ENCODE measurements around the gene NPEPL1.

Gene NPEPL1

DNA sequence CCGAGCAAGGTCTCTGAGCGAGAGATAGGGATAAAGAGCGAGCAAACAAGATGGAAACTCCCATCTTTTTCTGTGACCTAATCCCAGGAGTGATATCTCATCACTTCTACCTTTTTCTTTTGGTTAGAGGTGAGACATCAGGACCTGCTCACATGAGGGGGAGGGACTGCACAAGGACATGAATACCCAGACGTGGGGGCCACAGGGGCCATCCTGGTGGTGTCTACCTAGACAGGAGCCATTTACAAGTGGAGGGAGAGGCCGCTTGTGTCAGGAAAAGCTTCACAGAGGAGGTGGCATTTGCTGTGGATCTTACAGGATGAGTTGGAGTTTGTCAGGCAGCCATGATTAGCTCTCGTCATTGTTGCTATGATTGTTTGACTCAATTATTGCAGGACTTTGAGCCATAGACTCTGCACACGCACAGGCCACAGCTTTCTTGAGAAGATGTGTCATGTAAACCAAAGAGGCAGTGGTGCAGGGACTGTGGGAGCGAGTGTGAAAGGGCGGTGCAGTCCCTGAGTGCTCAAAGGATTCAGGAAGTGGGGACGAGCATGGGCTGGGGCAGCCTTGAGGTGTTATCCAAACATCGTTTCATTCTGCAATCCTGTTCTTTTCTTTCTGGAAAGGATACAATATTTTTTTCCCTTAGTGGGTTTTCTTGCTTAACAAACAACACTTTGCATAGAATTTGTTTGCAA is 7.7 kb downstream of the NPEPL1 start:
- in situ Hi-C loops (cut with MboI; ENCODE audit: low sequenced_read_pairs): no loop called here

DNA sequence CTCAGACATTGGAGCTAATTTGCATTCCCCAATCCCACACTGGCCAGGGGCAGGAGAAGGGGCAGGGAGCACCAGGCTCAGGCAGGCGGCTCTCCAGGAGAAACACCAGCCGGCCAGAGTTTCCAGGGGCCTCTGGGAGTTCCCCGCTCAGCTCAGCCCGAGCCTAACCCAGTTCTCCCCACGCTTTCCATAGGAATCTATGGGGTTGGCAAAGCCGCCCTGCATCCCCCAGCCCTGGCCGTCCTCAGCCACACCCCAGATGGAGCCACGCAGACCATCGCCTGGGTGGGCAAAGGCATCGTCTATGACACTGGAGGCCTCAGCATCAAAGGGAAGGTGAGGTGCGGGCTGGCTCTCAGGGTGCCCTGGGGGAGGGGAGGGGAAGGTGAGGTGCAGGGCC is 8.2 kb downstream of the NPEPL1 start:
- in situ Hi-C loops (cut with MboI; ENCODE audit: low sequenced_read_pairs): no loop called here

DNA sequence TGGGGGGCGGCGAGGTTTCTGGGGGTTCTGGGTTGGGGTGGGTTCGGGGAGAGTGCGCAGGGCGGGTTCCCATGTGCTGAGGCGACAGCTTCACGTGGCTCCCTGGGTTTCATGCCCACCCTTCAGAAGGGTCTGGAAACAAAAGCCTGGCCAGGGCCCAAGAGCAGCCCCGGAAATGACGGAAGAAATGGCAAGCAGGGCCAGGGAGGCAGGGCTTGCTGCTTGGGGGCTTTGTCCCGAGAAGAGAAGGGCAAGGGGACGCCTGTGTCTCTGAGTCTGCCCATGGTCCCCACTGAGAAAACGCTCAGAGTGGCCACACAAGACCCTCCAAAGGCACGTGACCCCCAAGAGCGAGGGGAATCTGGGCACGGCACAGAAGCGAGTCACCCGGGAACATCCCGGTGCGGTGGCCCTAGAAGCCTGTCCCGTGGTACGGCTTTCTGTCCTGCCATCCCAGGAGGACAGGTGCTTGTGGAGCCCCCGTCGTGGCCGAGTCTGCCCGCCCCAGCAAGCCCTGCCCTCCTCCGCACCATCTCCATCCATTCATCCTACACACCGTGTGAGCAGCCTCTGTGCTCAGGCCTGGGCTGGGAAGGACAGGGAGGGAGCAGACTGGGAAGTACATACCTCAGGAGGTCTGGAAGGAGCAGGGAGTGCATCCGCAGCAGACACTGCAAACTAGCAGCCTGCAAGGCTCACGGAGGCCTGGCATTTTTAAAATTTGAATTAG is 9.0 kb downstream of the NPEPL1 start:
- in situ Hi-C loops (cut with MboI; ENCODE audit: low sequenced_read_pairs): no loop called here

DNA sequence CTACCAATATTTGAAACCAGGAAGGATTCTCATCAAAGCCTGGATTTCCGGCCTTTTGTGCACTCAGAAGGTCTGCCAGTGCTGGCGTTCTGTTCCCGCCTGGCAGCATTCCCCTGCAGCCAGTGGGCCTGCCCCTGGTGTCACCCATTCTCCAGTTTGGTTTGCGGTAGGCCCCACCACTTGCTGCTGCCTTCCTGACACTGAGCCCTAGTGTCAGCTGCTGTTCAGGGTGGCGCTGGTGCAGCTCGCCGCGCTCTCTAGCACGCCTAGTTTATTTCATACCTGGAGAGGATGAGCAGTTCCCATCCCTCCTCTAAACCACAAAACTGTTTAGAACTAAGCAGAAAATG is 9.5 kb downstream of the NPEPL1 start:
- in situ Hi-C loops (cut with MboI; ENCODE audit: low sequenced_read_pairs): no loop called here

- in situ Hi-C loops (cut with MboI; ENCODE audit: low sequenced_read_pairs): no loop called here
These were observed 10.5 kb downstream of the NPEPL1 start for GRCh38 chr20:58702859-58703648.

DNA sequence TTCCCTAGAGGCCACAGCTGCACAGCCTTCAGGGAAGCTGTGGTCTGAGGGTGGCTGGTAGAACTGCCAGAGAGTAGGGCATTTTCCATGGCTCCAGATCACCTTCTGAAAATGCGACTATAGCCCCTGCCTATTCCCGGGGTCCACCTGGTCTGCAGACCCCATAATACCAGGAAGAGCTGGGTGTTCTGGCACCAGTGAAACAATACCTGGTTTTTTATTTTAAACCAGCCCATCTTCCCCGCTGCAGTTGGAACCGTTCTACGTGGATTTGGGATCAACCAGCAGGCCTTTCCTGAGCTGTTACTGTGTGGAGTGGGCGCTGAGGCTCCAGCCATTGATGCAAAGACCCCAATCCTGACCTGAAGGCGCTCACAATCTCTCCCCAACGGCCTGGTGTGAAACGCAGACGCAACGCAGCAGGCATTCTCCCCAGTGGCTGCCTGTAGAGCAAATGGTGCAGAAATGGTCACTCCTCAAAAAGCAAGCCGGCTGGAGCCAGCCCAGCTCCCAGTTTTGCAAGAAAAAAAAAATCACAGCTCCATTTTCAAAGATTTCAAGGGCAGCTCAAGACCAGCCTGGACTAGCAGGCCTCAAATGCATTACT is 11.3 kb downstream of the NPEPL1 start:
- in situ Hi-C loops (cut with MboI; ENCODE audit: low sequenced_read_pairs): no loop called here

DNA sequence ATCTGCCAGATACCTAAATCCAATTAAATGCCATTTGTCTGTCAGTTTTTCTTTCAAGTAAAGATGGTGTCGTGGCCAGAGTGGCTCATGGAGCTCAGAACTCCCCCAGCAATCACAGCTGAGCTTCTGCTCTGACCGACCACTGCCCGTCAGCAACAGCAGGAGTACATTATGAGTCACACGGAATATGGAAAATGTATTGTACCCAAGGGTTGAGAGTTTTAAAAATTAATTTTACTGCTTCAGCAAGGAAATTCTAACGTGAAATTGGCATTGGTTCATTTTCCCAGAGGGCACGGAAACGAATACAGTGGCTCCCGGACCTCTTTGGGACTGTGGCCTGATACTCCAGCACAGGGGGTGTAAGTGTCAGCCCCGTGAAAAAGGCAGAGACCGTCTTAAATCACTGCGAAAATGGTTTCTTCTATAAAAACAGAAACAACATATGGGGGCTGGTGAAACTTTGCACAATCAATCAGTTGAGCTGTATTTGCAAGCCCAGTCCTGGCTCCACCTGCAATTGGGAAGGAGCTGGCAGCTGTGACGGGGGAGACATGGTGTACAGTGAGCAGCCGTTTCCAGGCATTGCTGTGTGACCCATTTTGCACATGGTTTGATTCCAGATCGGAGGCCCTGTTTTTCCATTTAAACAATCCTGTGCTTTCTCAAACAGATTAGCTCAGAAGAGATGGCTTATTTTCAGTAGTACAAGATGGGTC is 12.8 kb downstream of the NPEPL1 start:
- in situ Hi-C loops (cut with MboI; ENCODE audit: low sequenced_read_pairs): no loop called here

GRCh38 chr20:58706150-58706892 is 13.7 kb downstream of the NPEPL1 start:
- in situ Hi-C loops (cut with MboI; ENCODE audit: low sequenced_read_pairs): no loop called here

GRCh38 chr20:58706975-58707681 is 14.5 kb downstream of the NPEPL1 start:
- in situ Hi-C loops (cut with MboI; ENCODE audit: low sequenced_read_pairs): no loop called here

DNA sequence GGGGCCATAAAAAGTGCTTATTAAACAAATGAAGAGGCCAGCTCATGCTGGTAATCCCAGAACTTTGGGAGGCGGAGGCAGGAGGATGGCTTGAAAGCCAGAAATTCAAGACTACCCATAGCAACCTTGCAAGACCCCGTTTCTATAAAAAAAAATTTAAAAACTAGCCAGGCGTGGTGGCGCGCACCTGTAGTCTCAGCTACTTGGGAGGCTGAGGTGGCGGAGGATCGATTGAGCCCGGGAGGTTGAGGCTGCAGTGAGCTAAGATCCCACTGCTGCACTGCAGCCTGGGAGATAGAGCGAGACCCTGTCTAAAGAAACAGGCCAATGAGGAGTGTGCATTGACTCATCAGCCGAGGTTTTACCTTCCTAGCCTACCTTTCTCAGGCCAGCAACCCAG is 15.2 kb downstream of the NPEPL1 start:
- in situ Hi-C loops (cut with MboI; ENCODE audit: low sequenced_read_pairs): no loop called here

GRCh38 chr20:58708246-58708931 is 15.8 kb downstream of the NPEPL1 start:
- in situ Hi-C loops (cut with MboI; ENCODE audit: low sequenced_read_pairs): no loop called here

- in situ Hi-C loops (cut with MboI; ENCODE audit: low sequenced_read_pairs): no loop called here
These were observed 16.6 kb downstream of the NPEPL1 start for GRCh38 chr20:58709013-58709702.

DNA sequence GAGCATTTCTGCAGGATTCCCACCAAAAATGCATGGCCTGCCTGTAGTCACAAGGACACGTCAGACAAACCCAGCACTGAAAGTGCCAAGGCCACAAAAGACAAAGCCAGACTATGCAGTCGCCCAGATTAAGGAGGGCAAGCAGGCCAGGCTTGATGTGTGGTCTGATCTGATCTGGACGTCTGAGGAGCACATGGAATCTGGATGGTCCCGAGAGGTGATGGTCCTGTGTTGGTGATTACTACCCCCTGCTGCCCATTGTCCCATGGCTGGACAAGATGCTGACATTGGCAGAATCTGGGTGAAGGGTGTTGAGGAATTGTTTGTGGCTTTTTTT is 17.1 kb downstream of the NPEPL1 start:
- in situ Hi-C loops (cut with MboI; ENCODE audit: low sequenced_read_pairs): no loop called here

DNA sequence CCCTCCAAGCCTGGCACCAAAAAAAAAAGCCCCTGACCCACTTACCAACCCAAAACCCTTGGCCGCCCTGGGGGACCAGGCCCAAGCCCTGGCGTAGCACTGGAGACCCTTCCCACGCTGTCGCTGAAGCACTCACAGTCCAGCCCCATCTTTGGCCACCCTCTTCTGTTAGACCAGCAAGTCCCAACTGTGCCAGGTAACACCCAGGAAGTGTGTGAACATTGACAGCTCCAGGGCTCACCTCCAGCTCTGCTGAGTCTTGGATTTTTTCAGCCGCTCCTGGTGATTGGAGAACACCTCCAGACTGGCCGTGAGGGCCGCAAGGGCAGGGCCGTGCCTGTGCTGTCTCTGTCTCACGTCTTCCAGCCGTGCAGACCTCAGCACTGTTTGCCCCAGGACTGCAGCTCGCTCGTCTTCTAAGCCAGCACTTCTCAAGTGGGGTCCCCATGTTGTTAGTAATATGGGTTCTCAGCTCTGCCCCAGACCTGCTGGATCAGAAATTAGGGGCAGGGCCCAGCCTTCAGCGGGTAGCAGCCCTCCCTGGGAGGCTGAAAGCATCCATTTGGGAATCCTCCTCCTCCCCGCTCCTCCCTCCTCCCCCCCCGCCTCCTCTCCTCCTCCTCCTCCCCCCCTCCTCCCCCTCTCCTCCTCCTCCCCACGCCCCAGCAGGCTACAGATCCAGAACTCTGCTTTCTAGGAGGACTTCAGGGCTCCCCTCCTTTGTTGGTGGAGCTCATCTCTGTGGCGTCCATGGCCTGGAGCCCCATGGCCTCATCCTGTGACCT is 18.1 kb downstream of the NPEPL1 start:
- in situ Hi-C loops (cut with MboI; ENCODE audit: low sequenced_read_pairs): no loop called here

- in situ Hi-C loops (cut with MboI; ENCODE audit: low sequenced_read_pairs): no loop called here
These were observed 18.9 kb downstream of the NPEPL1 start for GRCh38 chr20:58711266-58712051.

DNA sequence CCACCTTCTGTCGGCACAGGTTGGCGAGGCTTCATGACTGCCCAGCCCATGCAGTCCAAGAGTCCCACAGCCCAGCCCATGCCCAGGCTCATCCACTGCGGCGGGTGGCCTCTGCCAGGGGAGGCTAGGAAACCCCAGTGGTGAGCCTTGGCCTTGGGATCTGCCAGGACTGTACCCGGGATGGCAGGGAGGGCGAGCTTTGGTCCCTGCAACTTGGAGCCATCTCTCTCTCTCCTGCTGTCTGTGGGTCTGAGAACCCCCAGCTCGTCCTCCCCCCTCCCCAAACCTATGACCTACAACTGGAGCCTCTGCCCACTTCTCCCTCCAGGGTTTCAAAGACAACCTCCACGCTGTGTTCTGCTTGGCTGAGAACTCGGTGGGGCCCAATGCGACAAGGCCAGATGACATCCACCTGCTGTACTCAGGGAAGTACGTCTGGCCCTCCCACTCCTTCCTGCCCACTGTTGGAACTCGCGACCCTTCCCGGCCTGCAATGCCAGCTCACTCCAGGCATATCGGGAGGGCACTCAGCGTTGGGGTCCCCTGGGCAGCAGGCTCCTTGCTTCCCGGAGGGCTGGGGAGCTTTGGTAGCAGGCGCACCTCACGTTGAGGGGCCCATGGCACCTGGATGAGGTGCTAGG is 19.7 kb downstream of the NPEPL1 start:
- in situ Hi-C loops (cut with MboI; ENCODE audit: low sequenced_read_pairs): no loop called here
